NCI-H1436 treated with DMSO at 0.1 percent for 48 hours (cell line): ENCODE measurements around the gene RNF213.
A peak's percentile ranks its signal among the peaks of the same experiment; 100 is the strongest.
"Not testable (repeated sequence)": the region's sequence is repeated elsewhere in the genome, so short reads cannot be mapped to it uniquely, and the experiment has no call there.

Experiments
- DNase-seq: peaks from one replicate; lab custom pipeline; 2025; lab: John Stamatoyannopoulos, UW

RNF213 gene

DNA sequence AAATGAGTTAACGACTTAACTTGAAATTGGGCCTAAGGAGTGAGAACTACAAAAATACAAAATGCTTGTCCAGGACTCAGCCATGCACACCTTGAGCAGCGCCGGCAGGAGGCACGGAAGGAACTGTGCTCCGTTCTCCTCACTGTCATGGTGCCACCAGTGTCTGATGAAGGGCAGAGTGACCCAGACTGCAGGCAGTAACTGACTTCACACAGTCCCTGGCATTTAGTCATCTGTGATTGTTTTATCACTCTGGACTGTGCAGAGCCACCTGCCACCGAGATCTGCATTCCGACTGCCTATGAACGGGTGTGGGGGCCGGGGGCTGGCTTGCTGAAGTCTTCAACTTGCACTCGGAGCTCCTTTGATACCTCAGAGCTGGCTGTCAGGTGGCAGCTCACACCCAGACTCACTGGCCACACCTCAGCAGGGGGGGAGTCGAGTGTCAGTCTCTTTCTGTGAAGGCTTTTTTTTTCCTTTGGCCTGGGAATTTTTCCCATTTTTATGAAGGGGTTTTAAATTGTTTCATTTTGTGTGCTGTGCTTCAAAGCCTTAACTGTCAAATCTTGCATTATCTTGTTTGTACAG lies 134.1 kb downstream of the RNF213 start:
- DNase-seq: no peak

GRCh38 chr17:80395402-80396151 lies 134.9 kb downstream of the RNF213 start:
- DNase-seq: no peak

DNA sequence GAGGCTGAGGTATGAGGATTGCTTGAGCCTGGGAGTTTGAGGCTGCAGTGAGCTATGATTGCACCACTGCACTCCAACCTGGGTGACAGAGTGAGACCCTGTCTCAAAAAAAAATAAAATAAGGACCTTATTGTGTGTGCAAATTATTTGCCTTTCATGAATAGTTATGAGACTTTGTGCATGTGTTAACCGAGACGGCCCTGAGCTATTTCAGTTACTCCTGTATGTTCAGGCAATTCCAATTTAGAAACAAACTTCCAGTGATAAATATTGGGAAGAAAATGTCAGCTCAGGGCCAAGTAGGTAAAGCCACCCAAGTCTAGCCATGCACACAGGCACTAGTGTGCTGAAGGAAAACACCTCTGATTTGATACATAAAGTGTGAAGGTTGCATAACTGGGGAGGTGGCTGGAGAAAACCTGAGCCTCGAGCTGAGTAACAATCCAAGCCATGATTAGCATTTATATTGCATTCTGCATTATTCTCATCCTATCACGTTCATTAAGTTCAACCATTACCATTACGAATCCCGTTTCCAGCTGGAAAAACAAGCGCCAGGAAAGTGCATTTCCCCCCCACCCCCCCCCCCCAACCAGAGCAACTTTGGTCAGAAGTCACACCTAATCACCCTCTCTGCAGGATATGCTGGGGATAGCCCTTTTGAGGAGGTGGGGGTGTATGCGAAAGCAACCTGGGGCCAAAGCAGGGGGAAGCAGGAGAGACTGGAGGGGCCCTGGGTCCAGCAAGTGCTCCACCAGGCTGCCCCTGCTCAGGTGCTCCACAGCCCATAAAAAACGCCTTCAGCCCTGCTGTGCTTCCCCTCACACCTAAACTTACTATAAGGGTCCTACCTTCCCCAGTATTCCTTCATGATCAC lies 135.7 kb downstream of the RNF213 start:
- DNase-seq: no peak

- no peak for DNase-seq
Observed at GRCh38 chr17:80397034-80397387, 136.4 kb downstream of the RNF213 start.

- DNase-seq: no peak
Observed at GRCh38 chr17:80397686-80398085, 137.0 kb downstream of the RNF213 start.

GRCh38 chr17:80401086-80401485 lies 140.4 kb downstream of the RNF213 start:
- not testable (repeated sequence) for DNase-seq

- DNase-seq: not testable (repeated sequence)
Observed at GRCh38 chr17:80402102-80402501, 141.4 kb downstream of the RNF213 start.

GRCh38 chr17:80402959-80403358 lies 142.3 kb downstream of the RNF213 start:
- DNase-seq: no peak

GRCh38 chr17:80406146-80406545 lies 145.5 kb downstream of the RNF213 start:
- DNase-seq: no peak

DNA sequence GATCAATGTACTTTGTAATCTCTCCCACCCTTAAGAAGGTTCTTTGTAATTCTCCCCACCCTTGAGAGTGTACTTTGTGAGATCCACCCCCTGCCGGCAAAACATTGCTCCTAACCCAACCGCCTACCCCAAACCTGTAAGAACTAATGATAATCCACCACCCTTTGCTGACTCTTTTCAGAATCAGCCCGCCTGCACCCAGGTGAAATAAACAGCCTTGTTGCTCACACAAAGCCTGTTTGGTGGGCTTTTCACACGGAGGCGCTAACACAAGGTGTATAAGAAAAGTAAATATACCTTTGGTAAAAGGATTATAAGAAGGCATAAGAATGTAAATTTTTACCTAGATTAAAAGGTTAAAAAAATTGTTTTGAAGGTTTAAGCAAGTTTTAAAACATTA lies 147.3 kb downstream of the RNF213 start:
- not testable (repeated sequence) for DNase-seq

DNA sequence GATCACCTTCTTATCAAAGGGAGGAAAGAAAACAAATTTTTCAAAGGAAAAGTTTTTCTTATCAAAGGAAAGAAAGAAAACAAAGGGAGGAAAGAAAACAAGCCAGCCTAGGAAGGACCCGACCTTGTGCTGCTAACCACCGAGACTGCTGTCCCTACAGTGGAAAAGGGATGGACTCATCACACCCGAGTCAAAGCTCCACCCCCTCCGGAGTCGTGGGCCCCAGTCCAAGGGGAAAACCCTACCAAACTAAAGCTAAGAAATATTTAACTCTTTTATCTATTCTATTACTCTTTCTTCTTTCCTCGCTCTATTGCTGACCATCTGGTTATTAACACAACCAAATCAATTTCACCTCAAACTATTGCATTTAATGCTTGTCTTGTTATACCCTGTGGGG lies 148.2 kb downstream of the RNF213 start:
- DNase-seq: no peak

- no peak for DNase-seq
Observed at GRCh38 chr17:80409626-80410025, 149.0 kb downstream of the RNF213 start.

- DNase-seq: not testable (repeated sequence)
Observed at GRCh38 chr17:80410441-80411087, 149.9 kb downstream of the RNF213 start.

DNA sequence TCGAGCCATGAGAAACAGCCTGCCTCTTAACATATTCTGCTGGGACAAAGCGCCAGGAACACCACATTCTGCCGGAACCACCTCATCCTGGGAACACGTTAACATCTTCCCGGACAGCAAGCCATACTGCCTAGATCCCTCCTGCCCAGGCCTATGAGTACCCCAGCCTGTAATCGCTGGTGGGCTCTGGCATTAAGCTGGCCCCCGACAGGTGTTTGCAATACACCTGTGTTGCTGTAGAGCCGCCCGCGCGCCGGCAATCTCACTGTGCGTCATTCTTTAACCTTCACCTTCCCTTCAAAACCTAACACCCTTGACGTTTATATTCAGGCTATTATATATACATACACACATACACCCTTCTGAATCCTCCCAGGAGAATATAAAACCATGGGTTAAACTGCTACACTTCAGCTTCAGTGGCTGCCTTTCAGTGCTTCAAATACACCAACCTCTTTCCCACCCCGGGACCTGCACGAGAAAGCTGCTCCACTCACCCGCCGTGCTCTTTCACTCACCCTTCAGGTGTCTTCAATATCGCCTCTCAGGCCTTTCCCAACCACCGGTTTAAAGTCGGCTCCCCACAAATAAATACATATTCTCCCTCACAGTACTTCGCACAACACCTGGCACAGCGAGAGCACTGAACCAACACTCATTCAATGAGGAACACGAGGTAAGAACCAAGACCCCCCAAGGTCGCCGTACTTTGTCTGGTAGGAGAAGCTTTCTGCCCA lies 153.3 kb downstream of the RNF213 start:
- DNase-seq: no peak

GRCh38 chr17:80414508-80414802 lies 153.8 kb downstream of the RNF213 start:
- no peak for DNase-seq

DNA sequence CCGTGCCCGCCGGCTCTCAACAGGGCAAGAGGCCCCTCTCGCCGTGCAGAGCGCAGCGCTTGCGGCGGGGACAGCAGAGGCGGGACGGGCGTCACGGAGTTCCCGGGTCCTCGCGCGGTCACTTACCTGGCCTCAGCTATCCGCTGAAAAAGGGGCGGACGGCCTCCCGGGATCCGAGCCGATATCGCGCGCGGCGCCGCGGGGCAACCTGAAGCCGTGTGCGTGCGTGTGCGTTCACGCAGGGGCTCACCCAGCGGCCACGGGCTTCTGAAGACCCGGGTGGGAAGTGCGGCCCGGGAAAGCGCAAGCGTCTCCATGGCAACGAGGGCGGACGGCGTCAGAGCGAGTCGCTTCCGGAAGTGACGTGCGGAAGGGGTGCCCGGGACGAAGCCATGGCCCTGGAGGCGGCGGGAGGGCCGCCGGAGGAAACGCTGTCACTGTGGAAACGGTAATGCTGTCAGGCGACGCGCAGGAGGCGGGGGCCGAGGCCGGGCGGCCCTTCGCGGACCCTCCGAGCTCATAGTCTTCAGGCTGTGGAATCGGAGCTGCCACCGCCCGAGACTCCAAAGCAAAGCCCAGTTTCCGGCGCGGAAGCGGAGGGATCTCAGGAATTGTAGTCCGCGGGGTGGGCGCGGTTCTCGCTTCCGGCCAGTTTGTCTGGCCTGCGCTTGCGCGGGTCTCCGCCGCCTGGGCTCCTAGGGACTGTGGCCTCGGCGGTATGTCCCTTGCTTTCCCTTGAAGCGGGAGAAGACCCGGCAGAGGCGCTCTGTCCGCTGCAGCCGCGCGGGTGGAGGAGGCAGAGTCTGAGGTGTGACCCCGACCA lies 154.4 kb downstream of the RNF213 start, which contains the start of gene ENDOV:
Gene ENDOV, plus strand, starts transcription at position 365 of the 823 bp plus-strand sequence. Its CDS starts 28 bp downstream, at position 393.
- DNase-seq: peak; percentile 63

DNA sequence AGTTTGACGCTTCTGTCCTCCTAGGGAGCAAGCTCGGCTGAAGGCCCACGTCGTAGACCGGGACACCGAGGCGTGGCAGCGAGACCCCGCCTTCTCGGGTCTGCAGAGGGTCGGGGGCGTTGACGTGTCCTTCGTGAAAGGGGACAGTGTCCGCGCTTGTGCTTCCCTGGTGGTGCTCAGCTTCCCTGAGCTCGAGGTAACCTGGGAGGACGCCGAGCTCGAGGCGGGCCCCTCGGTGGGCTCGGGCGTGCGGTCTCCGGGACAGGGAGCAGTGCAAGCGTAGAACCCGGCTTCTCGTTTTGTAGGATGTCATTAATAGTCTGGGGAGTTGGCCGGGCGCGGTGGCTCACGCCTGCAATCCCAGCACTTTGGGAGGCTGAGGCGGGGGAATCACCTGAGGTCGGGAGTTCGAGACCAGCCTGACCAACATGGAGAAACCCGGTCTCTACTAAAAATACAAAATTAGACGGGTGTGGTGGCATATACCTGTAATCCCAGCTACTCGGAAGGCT lies 155.0 kb downstream of the RNF213 start:
- no peak for DNase-seq

DNA sequence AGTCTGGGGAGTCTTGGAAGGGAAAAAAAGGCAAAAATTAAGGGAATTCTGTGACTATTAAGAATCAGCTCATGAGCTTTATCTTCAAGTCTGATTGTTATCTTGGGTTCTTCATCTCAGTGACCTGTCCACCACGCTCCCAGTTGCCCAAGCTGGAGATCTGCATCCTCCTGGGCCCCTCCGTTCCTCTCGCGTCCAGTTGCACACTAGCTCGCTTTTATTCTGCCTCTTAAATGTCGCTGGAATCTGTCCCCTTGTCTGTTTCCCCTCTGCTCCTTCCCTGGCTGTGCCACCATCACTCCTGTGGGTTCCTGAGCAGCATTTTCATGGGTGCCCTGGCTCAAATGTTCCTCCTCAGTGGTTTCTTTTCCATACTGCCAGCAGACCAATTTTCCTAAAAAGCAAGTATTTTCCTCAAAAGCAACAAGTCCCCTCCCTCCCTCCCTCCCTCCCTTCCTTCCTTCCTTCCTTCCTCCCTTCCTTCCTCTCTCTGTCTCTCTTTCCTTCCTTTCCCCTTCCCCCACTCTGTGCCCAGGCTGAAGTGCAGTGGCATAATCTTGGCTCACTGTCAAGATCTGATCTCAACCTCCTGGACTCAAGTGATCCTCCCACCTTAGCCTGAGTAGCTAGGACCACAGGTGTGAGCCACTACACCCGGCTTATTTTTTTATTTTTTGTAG lies 155.7 kb downstream of the RNF213 start:
- no peak for DNase-seq

GRCh38 chr17:80416940-80417293 lies 156.3 kb downstream of the RNF213 start:
- no peak for DNase-seq

GRCh38 chr17:80418589-80418988 lies 157.9 kb downstream of the RNF213 start:
- no peak for DNase-seq
